Measurements from ENCODE around the gene GLCE.

GLCE gene

GRCh38 chr15:69226023-69226355, 65.6 kb downstream of the GLCE start:
- in situ Hi-C loops (cut with MboI; ENCODE audit: low pct_unique_long_range_greater_than_20kb, low sequenced_read_pairs), result no loop called here
- DNase-seq, result no peak

DNA sequence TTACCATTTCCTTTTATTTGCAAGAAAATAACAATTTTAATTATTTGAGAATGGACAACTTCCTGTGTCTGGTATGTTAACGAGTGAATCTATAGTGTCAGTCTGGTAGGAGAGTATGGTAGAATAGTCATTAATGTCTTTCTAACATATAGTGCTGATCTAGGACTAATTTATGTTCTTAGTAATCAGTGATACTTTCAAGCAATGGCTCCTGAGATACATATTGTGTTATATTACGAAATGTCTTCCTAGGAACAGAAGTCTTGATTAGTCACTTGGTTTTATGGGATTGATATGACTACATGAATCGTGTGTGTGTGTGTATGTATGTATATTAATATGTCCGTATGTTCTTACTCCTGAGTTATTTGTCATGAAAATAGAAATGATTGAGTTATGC, 71.7 kb downstream of the GLCE start:
- DNase-seq, result no peak
- in situ Hi-C loops (cut with MboI; ENCODE audit: low pct_unique_long_range_greater_than_20kb, low sequenced_read_pairs), result no loop called here

DNA sequence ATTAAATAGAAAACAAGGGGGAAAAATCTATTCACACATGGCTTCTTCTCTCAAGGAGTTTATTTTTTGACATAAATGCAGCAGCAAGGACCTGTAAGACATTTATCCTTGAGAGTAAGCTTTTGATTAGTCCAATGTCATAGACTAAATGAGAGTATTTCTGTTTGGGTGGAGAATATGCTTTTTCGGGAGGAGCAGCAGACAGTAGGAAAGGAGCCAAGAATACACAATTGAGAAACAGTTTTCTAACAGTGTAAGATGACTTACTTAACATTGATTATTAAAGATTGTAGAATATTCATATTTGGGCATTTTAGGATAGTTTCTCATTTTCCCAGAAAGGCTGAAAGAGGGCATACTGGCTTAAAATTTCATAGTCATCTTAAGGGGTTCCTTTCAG, 72.3 kb downstream of the GLCE start:
- DNase-seq, result no peak
- in situ Hi-C loops (cut with MboI; ENCODE audit: low pct_unique_long_range_greater_than_20kb, low sequenced_read_pairs), result no loop called here

DNA sequence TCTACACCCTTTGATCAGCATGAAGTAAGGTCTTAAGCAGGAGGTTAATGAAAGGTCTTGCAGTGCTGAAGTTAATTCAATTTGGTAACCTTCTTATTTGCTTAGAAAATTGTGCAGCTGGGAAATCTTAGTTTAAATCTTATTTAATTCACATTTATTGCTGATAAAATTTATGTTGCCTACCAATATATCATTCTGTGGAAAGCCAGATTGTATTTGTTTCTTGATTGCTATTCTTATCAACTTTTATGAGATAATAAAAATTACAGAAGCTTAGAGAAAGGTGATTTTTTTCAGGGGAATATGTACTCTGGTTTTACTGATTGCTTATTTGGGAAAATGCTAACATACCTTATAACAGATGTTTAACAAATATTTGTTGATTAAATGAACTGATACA, 74.2 kb downstream of the GLCE start:
- DNase-seq, result no peak
- in situ Hi-C loops (cut with MboI; ENCODE audit: low pct_unique_long_range_greater_than_20kb, low sequenced_read_pairs), result no loop called here

DNA sequence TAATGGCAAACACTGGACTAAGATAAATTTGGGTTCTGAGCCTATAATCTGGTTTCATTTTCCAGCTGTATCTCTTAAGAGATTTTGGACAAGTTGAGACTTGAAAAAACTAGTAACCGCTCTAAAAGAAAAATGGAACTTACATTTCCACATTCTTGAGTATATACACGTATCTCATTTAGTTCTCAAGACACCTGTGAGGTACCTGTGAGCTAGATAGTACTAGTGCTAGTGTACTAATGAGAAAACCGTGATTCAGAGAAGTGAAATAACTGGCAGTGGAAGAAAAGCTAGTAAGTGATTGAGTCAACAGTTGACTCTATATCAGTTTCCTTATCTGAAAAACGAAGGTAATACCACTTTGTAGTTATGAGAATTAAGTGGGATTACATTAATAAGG, 76.1 kb downstream of the GLCE start:
- no peak for DNase-seq
- in situ Hi-C loops (cut with MboI; ENCODE audit: low pct_unique_long_range_greater_than_20kb, low sequenced_read_pairs), result no loop called here

DNA sequence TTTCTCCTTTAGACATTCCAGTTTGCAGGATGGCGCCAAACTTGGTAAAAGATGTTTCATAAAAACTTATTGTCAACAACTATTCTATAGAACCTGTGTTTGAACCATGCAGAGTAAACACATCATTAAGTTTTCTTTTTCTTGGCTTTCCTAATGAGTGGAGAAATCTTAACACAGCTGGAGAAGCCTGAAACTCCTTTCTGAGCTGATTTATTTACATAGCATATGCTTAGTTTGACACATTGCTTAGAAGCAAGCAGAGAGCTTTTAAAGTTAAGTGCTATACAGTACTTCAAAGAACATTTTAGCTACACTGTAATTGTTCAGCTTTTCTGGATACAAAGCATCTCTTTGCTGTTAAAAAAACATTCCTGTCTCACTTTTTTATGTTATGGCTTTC, 77.3 kb downstream of the GLCE start:
- no peak for DNase-seq
- in situ Hi-C loops (cut with MboI; ENCODE audit: low pct_unique_long_range_greater_than_20kb, low sequenced_read_pairs), result no loop called here

DNA sequence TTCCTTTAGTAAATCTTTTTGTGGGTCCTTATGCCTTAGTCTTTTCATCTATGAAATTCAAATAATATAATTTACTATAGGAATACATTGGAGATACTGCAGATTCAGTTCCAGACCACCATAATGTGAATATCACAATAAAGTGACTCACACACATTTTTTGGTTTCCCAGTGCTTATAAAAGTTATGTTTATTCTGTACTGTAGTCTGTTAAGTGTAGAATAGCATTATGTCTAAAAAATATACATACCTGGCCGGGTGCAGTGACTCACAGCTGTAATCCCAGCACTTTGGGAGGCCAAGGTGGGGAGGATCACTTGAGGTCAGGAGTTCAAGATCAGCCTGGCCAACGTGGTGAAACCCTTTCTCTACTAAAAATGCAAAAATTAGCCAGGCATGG, 84.4 kb downstream of the GLCE start:
- in situ Hi-C loops (cut with MboI; ENCODE audit: low pct_unique_long_range_greater_than_20kb, low sequenced_read_pairs), result no loop called here
- DNase-seq, result no peak

DNA sequence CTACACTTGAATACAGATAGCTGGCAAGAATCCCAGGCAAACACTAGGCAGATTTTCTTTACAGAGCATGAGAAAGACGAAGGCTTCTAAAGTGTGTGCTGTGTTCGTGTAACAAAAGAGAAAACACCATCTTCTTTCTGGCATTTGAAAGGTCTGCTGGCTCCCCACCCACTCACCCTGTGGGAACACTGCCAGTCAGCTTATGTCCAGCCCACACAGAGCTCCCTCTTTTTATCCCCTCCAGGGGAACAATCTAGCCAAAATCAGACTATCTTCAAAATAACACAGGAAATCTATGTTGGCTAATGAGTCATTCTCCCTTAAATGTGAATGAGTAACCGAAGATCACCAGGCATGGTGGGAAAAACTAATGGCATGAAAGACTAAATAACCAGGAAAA, 92.7 kb downstream of the GLCE start:
- DNase-seq, result no peak
- in situ Hi-C loops (cut with MboI; ENCODE audit: low pct_unique_long_range_greater_than_20kb, low sequenced_read_pairs), result no loop called here

GRCh38 chr15:69265347-69265955, 105.0 kb downstream of the GLCE start:
- peak; percentile 60 for DNase-seq
- in situ Hi-C loops (cut with MboI; ENCODE audit: low pct_unique_long_range_greater_than_20kb, low sequenced_read_pairs), result no loop called here

- in situ Hi-C loops (cut with MboI; ENCODE audit: low pct_unique_long_range_greater_than_20kb, low sequenced_read_pairs), result no loop called here
Measured at GRCh38 chr15:69271217-69271616, 110.8 kb downstream of the GLCE start.

GRCh38 chr15:69272139-69272538, 111.7 kb downstream of the GLCE start:
- DNase-seq, result no peak
- in situ Hi-C loops (cut with MboI; ENCODE audit: low pct_unique_long_range_greater_than_20kb, low sequenced_read_pairs), result no loop called here

More at GRCh38 chr15:69271217-69271616, 110.8 kb downstream of the GLCE start:
- no peak for DNase-seq

DNA sequence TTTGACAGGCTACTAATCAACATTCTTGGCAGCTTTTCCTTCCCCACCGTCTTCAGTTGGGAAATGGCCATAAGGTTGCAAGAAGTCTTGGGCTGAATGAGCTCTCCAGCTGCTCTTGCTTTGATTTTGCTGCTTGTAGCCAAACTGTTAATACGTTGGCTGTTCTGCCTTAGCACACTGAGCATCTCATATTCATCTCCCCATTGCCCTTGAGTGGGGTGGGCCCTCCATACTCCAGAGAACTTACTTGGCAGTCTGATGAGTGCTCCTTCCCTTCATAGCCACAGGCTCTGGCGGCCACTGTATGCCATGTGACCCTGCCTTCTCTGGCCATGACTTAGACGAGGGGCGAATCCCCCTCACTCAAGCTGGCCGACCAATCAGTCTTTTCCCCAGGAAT, 112.5 kb downstream of the GLCE start:
- in situ Hi-C loops (cut with MboI; ENCODE audit: low pct_unique_long_range_greater_than_20kb, low sequenced_read_pairs), result no loop called here

DNA sequence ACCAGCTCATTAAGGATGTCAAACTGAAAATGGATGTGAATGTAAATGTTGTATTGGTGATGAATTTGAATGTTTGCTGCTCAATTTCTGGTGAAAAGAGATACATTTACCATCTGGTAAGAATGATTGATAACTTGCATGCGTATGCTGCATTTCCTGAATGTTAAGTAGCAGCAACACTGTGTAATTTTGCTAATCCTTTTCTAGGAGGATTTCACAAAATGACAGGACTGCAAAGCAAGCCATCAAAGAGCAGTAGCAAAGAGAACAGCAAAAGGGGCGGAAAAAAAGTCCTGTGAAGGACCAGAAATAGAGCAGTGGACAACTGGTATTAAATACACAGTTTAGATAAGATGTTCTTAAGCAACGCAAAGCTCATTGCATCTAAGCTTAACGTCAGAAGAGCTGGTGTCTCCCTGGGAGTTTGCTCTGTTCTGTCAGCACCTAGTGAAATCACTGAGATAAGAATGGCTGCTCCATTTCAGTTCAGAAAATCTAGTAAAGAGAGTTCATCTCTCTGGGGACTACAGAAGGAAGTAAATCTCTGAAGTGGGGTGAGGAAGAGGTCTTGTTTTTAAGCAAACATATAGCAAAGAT, 114.7 kb downstream of the GLCE start:
- in situ Hi-C loops (cut with MboI; ENCODE audit: low pct_unique_long_range_greater_than_20kb, low sequenced_read_pairs), result no loop called here

More for the DNA sequence above, 112.5 kb downstream of the GLCE start:
- no peak for DNase-seq

GRCh38 chr15:69275933-69276560, 115.6 kb downstream of the GLCE start:
- in situ Hi-C loops (cut with MboI; ENCODE audit: low pct_unique_long_range_greater_than_20kb, low sequenced_read_pairs), result no loop called here
- DNase-seq, result no peak

More for the DNA sequence above, 114.7 kb downstream of the GLCE start:
- no peak for DNase-seq

DNA sequence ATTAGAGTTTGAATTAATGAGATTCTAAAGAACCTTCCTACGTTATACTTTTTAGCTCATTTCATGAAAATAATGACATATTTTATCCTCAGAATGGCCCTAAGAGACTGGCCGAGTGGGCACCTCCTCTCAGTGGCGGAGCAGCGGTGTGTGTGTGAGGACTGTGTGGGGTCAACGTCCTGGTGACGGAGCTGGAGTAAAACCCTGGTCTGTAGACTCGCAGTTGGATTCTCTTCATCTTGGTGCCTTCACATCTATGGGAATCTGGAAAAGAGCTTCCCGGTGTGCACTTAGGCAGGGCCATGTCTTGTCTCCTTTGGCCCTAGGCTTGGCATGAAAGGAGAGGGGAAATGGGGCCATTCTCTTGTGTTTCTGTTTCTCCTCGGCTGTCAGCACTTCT, 116.9 kb downstream of the GLCE start:
- in situ Hi-C loops (cut with MboI; ENCODE audit: low pct_unique_long_range_greater_than_20kb, low sequenced_read_pairs), result no loop called here
- no peak for DNase-seq

DNA sequence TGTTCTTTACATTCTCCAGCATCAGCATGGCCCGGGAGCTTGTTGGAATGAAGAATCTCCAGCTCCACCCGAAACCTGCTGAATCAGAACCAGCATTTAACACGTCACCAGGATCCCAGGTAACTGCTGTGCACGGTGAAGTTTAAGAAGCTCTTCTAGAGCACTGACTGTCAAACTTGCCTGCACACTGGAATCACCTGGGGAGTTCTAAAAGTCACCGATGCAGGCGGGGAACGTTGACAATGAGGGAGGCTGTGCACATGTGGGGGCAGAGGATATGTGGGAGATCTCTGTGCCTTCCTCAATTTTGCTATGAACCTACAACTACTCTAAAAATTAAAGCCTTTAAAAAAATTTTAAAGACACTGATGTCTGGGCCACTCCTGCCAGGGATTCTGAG, 119.2 kb downstream of the GLCE start:
- DNase-seq, result no peak
- in situ Hi-C loops (cut with MboI; ENCODE audit: low pct_unique_long_range_greater_than_20kb, low sequenced_read_pairs), result no loop called here

GRCh38 chr15:69280783-69281182, 120.3 kb downstream of the GLCE start:
- in situ Hi-C loops (cut with MboI; ENCODE audit: low pct_unique_long_range_greater_than_20kb, low sequenced_read_pairs), result no loop called here
- no peak for DNase-seq

DNA sequence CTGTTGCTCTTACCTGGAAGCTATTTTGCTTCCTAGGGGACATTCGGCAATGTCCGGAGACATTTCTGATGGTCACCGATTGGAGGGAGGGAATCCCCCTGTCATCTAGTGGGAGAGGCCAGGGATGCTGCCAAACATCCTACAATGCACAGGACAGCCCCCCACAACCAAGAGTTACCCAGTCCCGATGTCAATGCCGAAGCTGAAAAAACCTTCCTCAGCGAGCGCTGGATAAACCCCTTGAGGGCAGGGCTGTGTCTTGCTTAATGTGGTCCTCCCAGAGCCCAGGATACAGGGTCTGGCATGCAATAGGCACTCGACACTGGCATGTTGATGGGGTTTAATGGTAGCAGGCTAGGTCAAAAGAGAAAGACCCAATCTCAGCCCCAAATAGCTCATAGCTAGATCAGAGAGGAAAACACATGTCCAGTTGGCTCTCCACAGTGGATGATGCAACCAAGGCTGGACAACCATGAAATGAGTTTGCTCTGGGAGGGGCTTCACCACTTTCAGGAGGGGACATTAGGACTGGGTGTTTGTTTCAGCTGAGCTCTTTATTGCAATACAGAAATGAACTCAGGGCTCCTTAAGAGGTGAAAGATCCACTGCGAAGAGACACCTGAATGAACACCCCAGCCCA, 121.8 kb downstream of the GLCE start:
- no peak for DNase-seq

GRCh38 chr15:69285834-69286233, 125.4 kb downstream of the GLCE start:
- in situ Hi-C loops (cut with MboI; ENCODE audit: low pct_unique_long_range_greater_than_20kb, low sequenced_read_pairs), result no loop called here
- no peak for DNase-seq

More for the DNA sequence above, 121.8 kb downstream of the GLCE start:
- in situ Hi-C loops (cut with MboI; ENCODE audit: low pct_unique_long_range_greater_than_20kb, low sequenced_read_pairs), result no loop called here

DNA sequence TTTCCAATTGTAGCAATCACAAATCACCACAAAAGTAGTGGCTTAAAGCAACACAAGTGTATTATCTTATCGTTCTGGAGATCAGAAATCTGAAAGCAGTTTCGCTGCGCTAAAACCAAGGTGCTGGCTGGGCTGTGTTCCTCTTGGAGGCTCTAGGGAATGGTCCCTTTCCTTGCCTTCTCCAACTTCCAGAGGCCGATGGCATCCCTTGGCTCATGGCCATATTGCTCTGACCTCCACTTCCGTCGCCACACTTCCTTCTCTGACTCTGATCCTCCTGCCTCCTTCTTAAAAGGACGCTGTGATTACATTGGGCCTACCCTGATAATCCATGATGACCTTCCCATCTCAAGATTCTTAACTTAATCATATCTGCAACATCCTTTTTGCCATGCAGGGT, 127.6 kb downstream of the GLCE start:
- in situ Hi-C loops (cut with MboI; ENCODE audit: low pct_unique_long_range_greater_than_20kb, low sequenced_read_pairs), result no loop called here
- no peak for DNase-seq

All from KBM-7 (cell line).